ENCODE measurements around the gene CLCN5.

CLCN5 gene

DNA sequence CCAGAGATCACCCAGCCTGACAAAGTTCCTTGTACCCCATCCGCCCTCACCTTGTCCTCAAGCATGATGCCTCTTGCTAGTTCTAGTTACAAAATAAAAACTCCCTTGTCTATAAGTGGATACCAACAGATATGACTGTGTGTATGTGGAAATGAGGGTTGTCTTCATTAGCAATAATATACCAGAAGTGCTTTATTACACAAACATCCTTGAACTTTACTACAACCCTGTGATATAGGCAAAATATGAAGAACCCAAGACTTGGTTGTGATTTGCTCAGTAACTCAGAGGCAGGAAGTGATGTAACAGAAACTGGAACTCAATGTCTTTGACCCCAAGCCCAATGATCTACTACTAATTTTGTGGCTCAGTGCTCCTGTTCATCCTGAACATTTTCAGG lies 180.8 kb downstream of the CLCN5 start:
- H3K9ac ChIP-seq (ENCODE audit: low read length) = no peak overlapping the region
- TF ChIP-seq EZH2 (optimal IDR thresholded peaks at IDR 0.05; ENCODE audit: low read depth, low read length) = no peak
- TF ChIP-seq EZH2phosphoT487 (IDR thresholded peaks at IDR 0.05; ENCODE audit: low read length) = no peak
- TF ChIP-seq, protein P1, sequence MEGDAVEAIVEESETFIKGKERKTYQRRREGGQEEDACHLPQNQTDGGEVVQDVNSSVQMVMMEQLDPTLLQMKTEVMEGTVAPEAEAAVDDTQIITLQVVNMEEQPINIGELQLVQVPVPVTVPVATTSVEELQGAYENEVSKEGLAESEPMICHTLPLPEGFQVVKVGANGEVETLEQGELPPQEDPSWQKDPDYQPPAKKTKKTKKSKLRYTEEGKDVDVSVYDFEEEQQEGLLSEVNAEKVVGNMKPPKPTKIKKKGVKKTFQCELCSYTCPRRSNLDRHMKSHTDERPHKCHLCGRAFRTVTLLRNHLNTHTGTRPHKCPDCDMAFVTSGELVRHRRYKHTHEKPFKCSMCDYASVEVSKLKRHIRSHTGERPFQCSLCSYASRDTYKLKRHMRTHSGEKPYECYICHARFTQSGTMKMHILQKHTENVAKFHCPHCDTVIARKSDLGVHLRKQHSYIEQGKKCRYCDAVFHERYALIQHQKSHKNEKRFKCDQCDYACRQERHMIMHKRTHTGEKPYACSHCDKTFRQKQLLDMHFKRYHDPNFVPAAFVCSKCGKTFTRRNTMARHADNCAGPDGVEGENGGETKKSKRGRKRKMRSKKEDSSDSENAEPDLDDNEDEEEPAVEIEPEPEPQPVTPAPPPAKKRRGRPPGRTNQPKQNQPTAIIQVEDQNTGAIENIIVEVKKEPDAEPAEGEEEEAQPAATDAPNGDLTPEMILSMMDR (IDR thresholded peaks at IDR 0.05; ENCODE audit: low read length) = no peak
- no peaks in the 10 kb centered on the region for H3K36me3 ChIP-seq (replicated peaks; ENCODE audit: insufficient read depth, low read length)
- no peaks in the 10 kb centered on the region for H3F3A ChIP-seq (ENCODE audit: insufficient read depth, low read length)
- peaks cover 6% of the 10 kb centered on the region; the same call in 1 of the 2 replicates for H3K4me1 ChIP-seq (ENCODE audit: low read length)
- no peaks in the 10 kb centered on the region for H3K9me3 ChIP-seq (replicated peaks; ENCODE audit: insufficient read depth, low read length)
- H2AFZ ChIP-seq (ENCODE audit: low read length) = no peak overlapping the region
- no peak overlapping the region for H3K4me2 ChIP-seq (ENCODE audit: low read depth, low read length)
- H3K4me3 ChIP-seq (ENCODE audit: low read length) = no peak overlapping the region
- no peak overlapping the region for H3K27ac ChIP-seq (ENCODE audit: low read length)
- DNase-seq = no peak
- no peaks in the 10 kb centered on the region for H4K20me1 ChIP-seq (ENCODE audit: insufficient read depth, low read length)
- H3K79me2 ChIP-seq (ENCODE audit: low read length) = no peaks in the 10 kb centered on the region
- no peaks in the 10 kb centered on the region for H3K9me2 ChIP-seq (replicated peaks; ENCODE audit: insufficient read depth, low read length)
- H3K27me3 ChIP-seq (replicated peaks; ENCODE audit: insufficient read depth, low read length) = no peaks in the 10 kb centered on the region

DNA sequence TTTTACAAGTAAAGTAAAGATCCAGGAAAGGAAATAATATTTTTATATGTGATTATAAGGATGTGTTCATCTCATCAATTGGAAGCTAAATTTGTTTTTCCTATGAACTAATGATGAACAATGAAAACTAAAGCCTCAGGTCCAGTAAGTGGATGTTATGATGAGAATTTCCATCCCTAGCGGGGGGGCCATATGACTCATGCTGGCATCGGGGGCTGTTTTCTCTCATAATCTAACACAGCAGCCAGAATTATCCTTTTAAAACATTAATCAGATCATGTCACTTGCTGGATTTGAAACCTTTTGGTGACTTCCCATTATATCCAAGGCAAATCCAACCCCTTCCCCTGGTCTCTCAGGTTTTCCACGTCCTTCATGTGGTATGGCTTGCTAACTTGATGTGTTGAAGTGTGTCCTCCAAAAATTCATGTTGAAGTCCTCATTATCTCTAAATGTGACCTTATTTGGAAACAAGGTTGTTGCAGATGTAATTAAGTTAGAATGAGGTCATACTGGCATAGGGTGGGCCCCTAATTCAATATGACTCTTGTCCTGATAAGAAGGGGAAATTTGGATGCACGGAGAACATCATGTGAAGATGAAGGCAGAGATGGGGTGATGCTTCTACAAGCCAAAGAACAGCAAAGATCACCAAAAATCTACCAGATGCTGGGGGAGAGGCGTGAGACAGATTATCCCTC lies 181.6 kb downstream of the CLCN5 start:
- TF ChIP-seq EZH2phosphoT487 (IDR thresholded peaks at IDR 0.05; ENCODE audit: low read length) (no peak), EZH2 (optimal IDR thresholded peaks at IDR 0.05; ENCODE audit: low read depth, low read length) (no peak)
- TF ChIP-seq, protein P1 (IDR thresholded peaks at IDR 0.05; ENCODE audit: low read length) = no peak
- no peaks in the 10 kb centered on the region for H3K79me2 ChIP-seq (ENCODE audit: low read length)

DNA sequence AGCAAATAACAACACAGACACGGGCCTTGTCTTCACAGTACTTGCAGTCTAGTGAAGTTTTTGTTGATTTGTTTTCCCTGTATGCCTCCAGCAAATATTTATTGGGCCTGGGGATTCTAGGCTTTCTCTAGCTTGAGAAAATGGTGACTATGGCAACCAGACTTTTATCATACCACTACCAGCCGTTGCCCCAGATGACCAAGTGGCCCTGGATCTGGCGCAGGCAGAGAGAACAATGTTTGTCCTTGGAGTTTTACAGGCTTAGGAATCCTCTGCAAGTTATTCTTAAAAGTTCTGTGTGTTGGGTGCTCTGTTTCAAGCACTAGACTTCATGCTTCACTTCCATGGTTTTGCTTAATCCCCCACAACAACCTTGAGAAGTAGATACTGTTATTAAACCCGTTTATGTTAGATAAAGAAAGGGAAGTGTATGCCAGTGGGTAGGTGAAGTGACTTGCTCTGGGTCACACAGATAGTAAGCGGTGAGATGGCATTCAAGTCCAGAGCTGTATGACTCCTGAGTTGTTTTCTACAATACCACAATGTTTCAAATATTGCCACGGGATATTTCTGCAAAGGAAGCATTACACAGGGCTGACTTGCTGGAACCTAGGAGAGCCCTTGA lies 183.8 kb downstream of the CLCN5 start:
- H3F3A ChIP-seq (ENCODE audit: insufficient read depth, low read length) = no peaks in the 10 kb centered on the region
- TF ChIP-seq EZH2 (optimal IDR thresholded peaks at IDR 0.05; ENCODE audit: low read depth, low read length) (no peak), EZH2phosphoT487 (IDR thresholded peaks at IDR 0.05; ENCODE audit: low read length) (no peak)
- TF ChIP-seq, protein P1 (IDR thresholded peaks at IDR 0.05; ENCODE audit: low read length) = no peak
- no peak for DNase-seq
- H3K9me2 ChIP-seq (replicated peaks; ENCODE audit: insufficient read depth, low read length) = no peaks in the 10 kb centered on the region
- H4K20me1 ChIP-seq (ENCODE audit: insufficient read depth, low read length) = no peaks in the 10 kb centered on the region
- H3K27me3 ChIP-seq (replicated peaks; ENCODE audit: insufficient read depth, low read length) = no peaks in the 10 kb centered on the region
- H3K4me3 ChIP-seq (ENCODE audit: low read length) = no peak overlapping the region
- peaks cover 6% of the 10 kb centered on the region; the same call in 1 of the 2 replicates for H3K4me1 ChIP-seq (ENCODE audit: low read length)
- no peaks in the 10 kb centered on the region for H3K79me2 ChIP-seq (ENCODE audit: low read length)
- no peaks in the 10 kb centered on the region for H3K36me3 ChIP-seq (replicated peaks; ENCODE audit: insufficient read depth, low read length)
- no peaks in the 10 kb centered on the region for H3K9me3 ChIP-seq (replicated peaks; ENCODE audit: insufficient read depth, low read length)
- no peak overlapping the region for H2AFZ ChIP-seq (ENCODE audit: low read length)
- H3K27ac ChIP-seq (ENCODE audit: low read length) = no peak overlapping the region
- H3K4me2 ChIP-seq (ENCODE audit: low read depth, low read length) = no peak overlapping the region
- H3K9ac ChIP-seq (ENCODE audit: low read length) = no peak overlapping the region

More for the DNA sequence above, 181.6 kb downstream of the CLCN5 start:
- Histone ChIP-seq H3K4me2 (ENCODE audit: low read depth, low read length) (no peak overlapping the region), H3K27me3 (replicated peaks; ENCODE audit: insufficient read depth, low read length) (no peaks in the 10 kb centered on the region), H3K4me3 (ENCODE audit: low read length) (no peak overlapping the region), H3F3A (ENCODE audit: insufficient read depth, low read length) (no peaks in the 10 kb centered on the region), H3K9me2 (replicated peaks; ENCODE audit: insufficient read depth, low read length) (no peaks in the 10 kb centered on the region), H4K20me1 (ENCODE audit: insufficient read depth, low read length) (no peaks in the 10 kb centered on the region), H3K9ac (ENCODE audit: low read length) (no peak overlapping the region), H3K9me3 (replicated peaks; ENCODE audit: insufficient read depth, low read length) (no peaks in the 10 kb centered on the region), H3K36me3 (replicated peaks; ENCODE audit: insufficient read depth, low read length) (no peaks in the 10 kb centered on the region), H3K4me1 (ENCODE audit: low read length) (peaks cover 6% of the 10 kb centered on the region; the same call in 1 of the 2 replicates), H2AFZ (ENCODE audit: low read length) (no peak overlapping the region), H3K27ac (ENCODE audit: low read length) (no peak overlapping the region)
- no peak for DNase-seq
